ENCODE measurements around the gene ZNF610. TPM values are rescaled to one million over a fixed set of nuclear protein-coding genes. Genes with fewer than 3 reads are reported as not detected.
A peak's percentile ranks its signal among the peaks of the same experiment; 100 is the strongest.

Gene ZNF610
- total RNA-seq, 1 donor from 2014 or later: 5.7 TPM

- H3K9ac ChIP-seq (ENCODE audit: low read depth in 1 of 3, low read length in 3 of 3): no peak overlapping the region
- H3K4me3 ChIP-seq (ENCODE audit: low read length in 3 of 3): no peak overlapping the region
- no peaks in the 10 kb centered on the region for H3K27me3 ChIP-seq (ENCODE audit: control insufficient read depth in 3 of 3, insufficient read depth in 3 of 3, low read length in 3 of 3)
- H3K4me1 ChIP-seq (ENCODE audit: control insufficient read depth in 3 of 3, insufficient read depth in 3 of 3, low read length in 3 of 3): no peaks in the 10 kb centered on the region
- no peak overlapping the region for H3K27ac ChIP-seq (ENCODE audit: low read depth, low read length)
- H3K36me3 ChIP-seq (ENCODE audit: control insufficient read depth in 3 of 3, insufficient read depth in 3 of 3, low read length in 3 of 3): peaks cover 6 to 27% (median 17%) of the 10 kb centered on the region in 3 donors
- peaks cover 0 to 6% (median 5%) of the 10 kb centered on the region in 3 donors for H3K9me3 ChIP-seq (ENCODE audit: control insufficient read depth in 3 of 3, low read length in 3 of 3)
These were observed 55.1 kb downstream of the ZNF610 start for GRCh38 chr19:52391135-52391534.

GRCh38 chr19:52397310-52398080 lies 61.5 kb downstream of the ZNF610 start, which contains the start of gene ZNF528:
Gene ZNF528 (plus strand): TSS chr19:52397849. CDS start chr19:52402014, 4,165 bp downstream.
- H3K27me3 ChIP-seq (ENCODE audit: control insufficient read depth in 3 of 3, insufficient read depth in 3 of 3, low read length in 3 of 3): no peaks in the 10 kb centered on the region
- peak within 1 kb of the TSS; percentile 66 for H3K27ac ChIP-seq (ENCODE audit: low read depth, low read length)
- peaks cover 23 to 40% (median 40%) of the 10 kb centered on the region in 3 donors for H3K36me3 ChIP-seq (ENCODE audit: control insufficient read depth in 3 of 3, insufficient read depth in 3 of 3, low read length in 3 of 3)
- peaks cover 0 to 4% (median 1%) of the 10 kb centered on the region in 3 donors for H3K9me3 ChIP-seq (ENCODE audit: control insufficient read depth in 3 of 3, low read length in 3 of 3)
- peak within 1 kb of the TSS; percentile 76 to 95 (median 93) for H3K4me3 ChIP-seq (ENCODE audit: low read length in 3 of 3)
- H3K4me1 ChIP-seq (ENCODE audit: control insufficient read depth in 3 of 3, insufficient read depth in 3 of 3, low read length in 3 of 3): peaks cover 11 to 12% (median 12%) of the 10 kb centered on the region in 3 donors
- peak within 1 kb of the TSS; percentile 66 to 97 (median 89) for H3K9ac ChIP-seq (ENCODE audit: low read depth in 1 of 3, low read length in 3 of 3)

- H3K9me3 ChIP-seq (ENCODE audit: control insufficient read depth in 3 of 3, low read length in 3 of 3): peaks cover 0 to 4% (median 1%) of the 10 kb centered on the region in 3 donors
- no peaks in the 10 kb centered on the region for H3K27me3 ChIP-seq (ENCODE audit: control insufficient read depth in 3 of 3, insufficient read depth in 3 of 3, low read length in 3 of 3)
- peak overlapping the region; percentile 76 to 95 (median 93) for H3K4me3 ChIP-seq (ENCODE audit: low read length in 3 of 3)
- H3K4me1 ChIP-seq (ENCODE audit: control insufficient read depth in 3 of 3, insufficient read depth in 3 of 3, low read length in 3 of 3): peaks cover 11 to 12% (median 12%) of the 10 kb centered on the region in 3 donors
- peaks cover 27 to 45% (median 44%) of the 10 kb centered on the region in 3 donors for H3K36me3 ChIP-seq (ENCODE audit: control insufficient read depth in 3 of 3, insufficient read depth in 3 of 3, low read length in 3 of 3)
- H3K27ac ChIP-seq (ENCODE audit: low read depth, low read length): peak overlapping the region; percentile 66
- peak overlapping the region; percentile 66 to 97 (median 89) for H3K9ac ChIP-seq (ENCODE audit: low read depth in 1 of 3, low read length in 3 of 3)
These were observed 62.0 kb downstream of the ZNF610 start for GRCh38 chr19:52398081-52398441.

- Histone ChIP-seq H3K27ac (ENCODE audit: low read depth, low read length) (no peak overlapping the region), H3K9ac (ENCODE audit: low read depth in 1 of 3, low read length in 3 of 3) (no peak overlapping the region), H3K4me1 (ENCODE audit: control insufficient read depth in 3 of 3, insufficient read depth in 3 of 3, low read length in 3 of 3) (no peaks in the 10 kb centered on the region), H3K27me3 (ENCODE audit: control insufficient read depth in 3 of 3, insufficient read depth in 3 of 3, low read length in 3 of 3) (no peaks in the 10 kb centered on the region), H3K36me3 (ENCODE audit: control insufficient read depth in 3 of 3, insufficient read depth in 3 of 3, low read length in 3 of 3) (peaks cover 68 to 85% (median 82%) of the 10 kb centered on the region in 3 donors), H3K9me3 (ENCODE audit: control insufficient read depth in 3 of 3, low read length in 3 of 3) (peaks cover 13 to 31% (median 18%) of the 10 kb centered on the region in 3 donors), H3K4me3 (ENCODE audit: low read length in 3 of 3) (peak overlapping the region in 1 of 3 donors; percentile 9)
These were observed 74.2 kb downstream of the ZNF610 start for GRCh38 chr19:52410276-52410675.

GRCh38 chr19:52415711-52416110 lies 79.7 kb downstream of the ZNF610 start:
- no peaks in the 10 kb centered on the region for H3K27me3 ChIP-seq (ENCODE audit: control insufficient read depth in 3 of 3, insufficient read depth in 3 of 3, low read length in 3 of 3)
- H3K4me1 ChIP-seq (ENCODE audit: control insufficient read depth in 3 of 3, insufficient read depth in 3 of 3, low read length in 3 of 3): no peaks in the 10 kb centered on the region
- no peak overlapping the region for H3K27ac ChIP-seq (ENCODE audit: low read depth, low read length)
- peaks cover 21 to 50% (median 39%) of the 10 kb centered on the region in 3 donors for H3K9me3 ChIP-seq (ENCODE audit: control insufficient read depth in 3 of 3, low read length in 3 of 3)
- no peak overlapping the region for H3K4me3 ChIP-seq (ENCODE audit: low read length in 3 of 3)
- peaks cover 24 to 36% (median 31%) of the 10 kb centered on the region in 3 donors for H3K36me3 ChIP-seq (ENCODE audit: control insufficient read depth in 3 of 3, insufficient read depth in 3 of 3, low read length in 3 of 3)
- H3K9ac ChIP-seq (ENCODE audit: low read depth in 1 of 3, low read length in 3 of 3): no peak overlapping the region

Small RNAs within 50 kb of the gene (small RNA-seq; reads per million reads assigned to genes)
- not detected for gene AC010332.1

Other genes with a start within 250 kb of the ZNF610 start
- gene ZNF841, start 240.5 kb upstream of the ZNF610 start, total RNA-seq: 19.8 TPM
- 6.8 TPM for gene ZNF616, start 196.3 kb upstream of the ZNF610 start, total RNA-seq
- gene ZNF836, start 164.6 kb upstream of the ZNF610 start, total RNA-seq: 5.7 TPM
- gene PPP2R1A, start 146.2 kb upstream of the ZNF610 start, total RNA-seq: 65.8 TPM
- gene ZNF766, start 66.7 kb upstream of the ZNF610 start, total RNA-seq: 8.4 TPM
- gene ZNF480, start 39.1 kb upstream of the ZNF610 start, total RNA-seq: 2.6 TPM
- 30.8 TPM for gene ZNF880, start 33.7 kb downstream of the ZNF610 start, total RNA-seq
- gene ZNF528, start 61.6 kb downstream of the ZNF610 start, total RNA-seq: 14.1 TPM
- gene ZNF534, start 92.9 kb downstream of the ZNF610 start, total RNA-seq: 0.52 TPM
- 5.7 TPM for gene ZNF578, start 117.3 kb downstream of the ZNF610 start, total RNA-seq
- gene ZNF808, start 191.4 kb downstream of the ZNF610 start, total RNA-seq: 19.3 TPM
- 20.9 TPM for gene ZNF701, start 234.0 kb downstream of the ZNF610 start, total RNA-seq